Stimulated activated naive B cell treated with anti-CD40 and anti-IgM and Interleukin-4, amounts not matched to agents 10 μg/mL and 1 μg/mL and 100 μg/mL, for 72 hours (primary cell): ENCODE data around the gene ZNF451.

ENCODE experiments used
- ATAC-seq, 2 donors: fragments of 150-1000 bp; cut with Tn5 transposase; replicated peaks; 2 replicates each; pipeline ENCODE4 v1.10.0; 2021; ENCODE audit warnings: moderate library complexity in 1 of 2
- DNase-seq: peaks from one replicate; pipeline ENCODE4 v3.0.0; 2021
- H3K27ac Mint-ChIP-seq: one replicate; pipeline ENCODE4 v1.8.0; 2022; ENCODE audit warnings: mild to moderate bottlenecking, mixed read lengths
- H3K27me3 Mint-ChIP-seq, 2 donors: one replicate each; pipeline ENCODE4 v1.8.0; 2022; ENCODE audit warnings: mixed read lengths in 2 of 2
- H3K36me3 Mint-ChIP-seq, 2 donors: one replicate each; pipeline ENCODE4 v1.8.0; 2022; ENCODE audit warnings: mixed read lengths in 2 of 2, mild to moderate bottlenecking in 1 of 2
- H3K4me1 Mint-ChIP-seq, 2 donors: one replicate each; pipeline ENCODE4 v1.8.0; 2022; ENCODE audit warnings: mixed read lengths in 2 of 2, mild to moderate bottlenecking in 1 of 2
- H3K4me3 Mint-ChIP-seq, 2 donors: one replicate each; pipeline ENCODE4 v1.8.0; 2022; ENCODE audit warnings: mild to moderate bottlenecking in 2 of 2, mixed read lengths in 2 of 2, moderate library complexity in 1 of 2
- H3K9me3 Mint-ChIP-seq, 2 donors: one replicate each; pipeline ENCODE4 v1.8.0; 2022; ENCODE audit warnings: mixed read lengths in 2 of 2, mild to moderate bottlenecking in 1 of 2

ZNF451 gene

GRCh38 chr6:57113105-57113504 is 23.1 kb downstream of the ZNF451 start:
- Mint-ChIP-seq H3K9me3 (no peaks in the 10 kb centered on the region), H3K4me1 (peaks cover 18 to 55% of the 10 kb centered on the region in 2 donors), H3K27me3 (no peaks in the 10 kb centered on the region), H3K36me3 (peaks cover 21 to 22% of the 10 kb centered on the region in 2 donors), H3K4me3 (no peak overlapping the region), H3K27ac (no peak overlapping the region)
- DNase-seq (no peak), ATAC-seq (no peak)

GRCh38 chr6:57116776-57117175 is 26.8 kb downstream of the ZNF451 start:
- H3K4me3 Mint-ChIP-seq = no peak overlapping the region
- H3K27me3 Mint-ChIP-seq = no peaks in the 10 kb centered on the region
- ATAC-seq (no peak), DNase-seq (no peak)
- H3K9me3 Mint-ChIP-seq = peaks cover 0 to 1% of the 10 kb centered on the region in 2 donors
- no peak overlapping the region for H3K27ac Mint-ChIP-seq
- H3K36me3 Mint-ChIP-seq = peaks cover 25 to 34% of the 10 kb centered on the region in 2 donors
- H3K4me1 Mint-ChIP-seq = peaks cover 14 to 33% of the 10 kb centered on the region in 2 donors

GRCh38 chr6:57117796-57118195 is 27.8 kb downstream of the ZNF451 start:
- DNase-seq (no peak), ATAC-seq (no peak)
- Mint-ChIP-seq H3K4me1 (peaks cover 11 to 29% of the 10 kb centered on the region in 2 donors), H3K4me3 (no peak overlapping the region), H3K27ac (no peak overlapping the region), H3K27me3 (no peaks in the 10 kb centered on the region), H3K36me3 (peaks cover 27 to 41% of the 10 kb centered on the region in 2 donors), H3K9me3 (peaks cover 0 to 1% of the 10 kb centered on the region in 2 donors)

GRCh38 chr6:57123111-57123510 is 33.1 kb downstream of the ZNF451 start:
- Mint-ChIP-seq H3K9me3 (peaks cover 0 to 1% of the 10 kb centered on the region in 2 donors), H3K36me3 (peaks cover 22 to 42% of the 10 kb centered on the region in 2 donors), H3K27ac (no peak overlapping the region)

GRCh38 chr6:57127763-57128162 is 37.8 kb downstream of the ZNF451 start:
- Mint-ChIP-seq H3K4me1 (peaks cover 0 to 3% of the 10 kb centered on the region in 2 donors), H3K9me3 (no peaks in the 10 kb centered on the region), H3K4me3 (no peak overlapping the region), H3K27ac (no peak overlapping the region), H3K27me3 (no peaks in the 10 kb centered on the region), H3K36me3 (peaks cover 5 to 24% of the 10 kb centered on the region in 2 donors)
- DNase-seq (no peak), ATAC-seq (no peak)

More at GRCh38 chr6:57123111-57123510, 33.1 kb downstream of the ZNF451 start:
- Mint-ChIP-seq H3K4me3 (no peak overlapping the region), H3K27me3 (no peaks in the 10 kb centered on the region), H3K4me1 (peaks cover 9 to 17% of the 10 kb centered on the region in 2 donors)
- ATAC-seq = no peak
- no peak for DNase-seq

- Mint-ChIP-seq H3K4me3 (no peak overlapping the region), H3K36me3 (peaks cover 5 to 25% of the 10 kb centered on the region in 2 donors), H3K9me3 (no peaks in the 10 kb centered on the region), H3K4me1 (peaks cover 0 to 2% of the 10 kb centered on the region in 2 donors), H3K27ac (no peak overlapping the region), H3K27me3 (no peaks in the 10 kb centered on the region)
- DNase-seq (no peak), ATAC-seq (no peak)
Measured at GRCh38 chr6:57130661-57131177, 40.7 kb downstream of the ZNF451 start.

GRCh38 chr6:57134954-57135353 is 45.0 kb downstream of the ZNF451 start:
- no peaks in the 10 kb centered on the region for H3K9me3 Mint-ChIP-seq
- H3K4me3 Mint-ChIP-seq = no peak overlapping the region
- ATAC-seq (no peak), DNase-seq (no peak)
- no peak overlapping the region for H3K27ac Mint-ChIP-seq
- no peaks in the 10 kb centered on the region for H3K4me1 Mint-ChIP-seq
- H3K36me3 Mint-ChIP-seq = peaks cover 19 to 45% of the 10 kb centered on the region in 2 donors
- no peaks in the 10 kb centered on the region for H3K27me3 Mint-ChIP-seq

GRCh38 chr6:57135885-57136284 is 45.9 kb downstream of the ZNF451 start:
- Mint-ChIP-seq H3K27ac (no peak overlapping the region), H3K4me1 (no peaks in the 10 kb centered on the region), H3K9me3 (no peaks in the 10 kb centered on the region), H3K36me3 (peaks cover 19 to 45% of the 10 kb centered on the region in 2 donors), H3K27me3 (no peaks in the 10 kb centered on the region), H3K4me3 (no peak overlapping the region)
- DNase-seq = no peak
- no peak for ATAC-seq

- Mint-ChIP-seq H3K27me3 (no peaks in the 10 kb centered on the region), H3K36me3 (peaks cover 23 to 53% of the 10 kb centered on the region in 2 donors), H3K27ac (no peak overlapping the region), H3K9me3 (no peaks in the 10 kb centered on the region), H3K4me1 (no peaks in the 10 kb centered on the region), H3K4me3 (no peak overlapping the region)
- DNase-seq = no peak
- no peak for ATAC-seq
Measured at GRCh38 chr6:57137350-57137749, 47.4 kb downstream of the ZNF451 start.

GRCh38 chr6:57138026-57138425 is 48.0 kb downstream of the ZNF451 start:
- DNase-seq (no peak), ATAC-seq (no peak)
- H3K27ac Mint-ChIP-seq = no peak overlapping the region
- no peak overlapping the region for H3K4me3 Mint-ChIP-seq
- peaks cover 0 to 1% of the 10 kb centered on the region in 2 donors for H3K9me3 Mint-ChIP-seq
- no peaks in the 10 kb centered on the region for H3K27me3 Mint-ChIP-seq
- no peaks in the 10 kb centered on the region for H3K4me1 Mint-ChIP-seq
- peaks cover 28 to 57% of the 10 kb centered on the region in 2 donors for H3K36me3 Mint-ChIP-seq

- Mint-ChIP-seq H3K27ac (no peak overlapping the region), H3K9me3 (peaks cover 0 to 1% of the 10 kb centered on the region in 2 donors), H3K27me3 (no peaks in the 10 kb centered on the region), H3K4me3 (no peak overlapping the region), H3K36me3 (peaks cover 33 to 61% of the 10 kb centered on the region in 2 donors), H3K4me1 (no peaks in the 10 kb centered on the region)
- DNase-seq (no peak), ATAC-seq (no peak)
Measured at GRCh38 chr6:57141451-57142177, 51.6 kb downstream of the ZNF451 start.

GRCh38 chr6:57142178-57142525 is 52.2 kb downstream of the ZNF451 start:
- Mint-ChIP-seq H3K36me3 (peaks cover 30 to 57% of the 10 kb centered on the region in 2 donors), H3K27me3 (no peaks in the 10 kb centered on the region), H3K4me3 (no peak overlapping the region), H3K27ac (no peak overlapping the region), H3K4me1 (no peaks in the 10 kb centered on the region), H3K9me3 (peaks cover 0 to 1% of the 10 kb centered on the region in 2 donors)
- DNase-seq (no peak), ATAC-seq (no peak)

- Mint-ChIP-seq H3K27me3 (no peaks in the 10 kb centered on the region), H3K9me3 (peaks cover 0 to 1% of the 10 kb centered on the region in 2 donors), H3K4me3 (no peak overlapping the region), H3K27ac (no peak overlapping the region), H3K36me3 (peaks cover 34 to 63% of the 10 kb centered on the region in 2 donors), H3K4me1 (no peaks in the 10 kb centered on the region)
- ATAC-seq (no peak), DNase-seq (no peak)
Measured at GRCh38 chr6:57143690-57144089, 53.7 kb downstream of the ZNF451 start.

GRCh38 chr6:57147401-57147800 is 57.4 kb downstream of the ZNF451 start:
- Mint-ChIP-seq H3K27me3 (no peaks in the 10 kb centered on the region), H3K27ac (no peak overlapping the region), H3K9me3 (peaks cover 0 to 1% of the 10 kb centered on the region in 2 donors), H3K36me3 (peaks cover 36 to 61% of the 10 kb centered on the region in 2 donors), H3K4me1 (no peaks in the 10 kb centered on the region), H3K4me3 (no peak overlapping the region)
- DNase-seq (no peak), ATAC-seq (no peak)
